Measurements from ENCODE around the gene KIRREL2. TPM values are rescaled to one million over a fixed set of nuclear protein-coding genes. Genes with fewer than 3 reads are reported as not detected.

The KIRREL2 gene
- total and polyA plus RNA-seq, 3 donors from 2014 or later, result 0.56 to 0.87 (median 0.84) TPM

GRCh38 chr19:35904311-35905068 is 47.8 kb downstream of the KIRREL2 start:
- H3K36me3 ChIP-seq (ENCODE audit: low read depth, missing control alignments), result no peaks in the 10 kb centered on the region
- DNase-seq, result no peak
- no peaks in the 10 kb centered on the region for H3K4me1 ChIP-seq
- 80 to 87% methylated on average over 10 of the region's 10 CpGs for WGBS, 2 donors
- H3K27me3 ChIP-seq, result no peaks in the 10 kb centered on the region
- intact Hi-C loops (cut with DNase I; ENCODE audit: low total_unique reads), result no loop called here
- no peak overlapping the region for H3K27ac ChIP-seq
- no peak overlapping the region for H3K4me3 ChIP-seq
- H3K9me3 ChIP-seq, result no peaks in the 10 kb centered on the region
- no peak for TF ChIP-seq CTCF (IDR thresholded peaks at IDR 0.05)
- no peak for TF ChIP-seq POLR2A (IDR thresholded peaks at IDR 0.05)

GRCh38 chr19:35905178-35905727 is 48.5 kb downstream of the KIRREL2 start:
- WGBS, 2 donors, result 72 to 83% methylated on average over 6 of the region's 6 CpGs
- H3K4me1 ChIP-seq, result no peaks in the 10 kb centered on the region

GRCh38 chr19:35907377-35907745 is 50.6 kb downstream of the KIRREL2 start:
- H3K9me3 ChIP-seq, result no peaks in the 10 kb centered on the region

More at GRCh38 chr19:35905178-35905727, 48.5 kb downstream of the KIRREL2 start:
- Histone ChIP-seq H3K36me3 (ENCODE audit: low read depth, missing control alignments) (no peaks in the 10 kb centered on the region), H3K4me3 (no peak overlapping the region), H3K27me3 (no peaks in the 10 kb centered on the region), H3K27ac (no peak overlapping the region), H3K9me3 (no peaks in the 10 kb centered on the region)
- no peak for TF ChIP-seq CTCF (IDR thresholded peaks at IDR 0.05)
- TF ChIP-seq POLR2A (IDR thresholded peaks at IDR 0.05), result no peak
- DNase-seq, result no peak
- intact Hi-C loops (cut with DNase I; ENCODE audit: low total_unique reads), result no loop called here

GRCh38 chr19:35908010-35908441 is 51.3 kb downstream of the KIRREL2 start, which contains the start of gene TYROBP:
Gene TYROBP, minus strand, starts transcription at chr19:35908295. Its CDS starts 67 bp downstream, at chr19:35908228.
- intact Hi-C loops (cut with DNase I; ENCODE audit: low total_unique reads), result no loop called here
- 77 to 78% methylated on average over 9 of the region's 9 CpGs for WGBS, 2 donors
- DNase-seq, result no peak
- H3K9me3 ChIP-seq, result no peaks in the 10 kb centered on the region
- peak within 1 kb of the TSS in 1 of 2 donors; percentile 41 for H3K27ac ChIP-seq
- no peaks in the 10 kb centered on the region for H3K27me3 ChIP-seq
- peak within 1 kb of the TSS in 1 of 2 donors; percentile 9 for H3K4me3 ChIP-seq
- no peaks in the 10 kb centered on the region for H3K4me1 ChIP-seq
- TF ChIP-seq CTCF (IDR thresholded peaks at IDR 0.05) (no peak), POLR2A (IDR thresholded peaks at IDR 0.05) (no peak)
- no peaks in the 10 kb centered on the region for H3K36me3 ChIP-seq (ENCODE audit: low read depth, missing control alignments)

More at GRCh38 chr19:35907377-35907745, 50.6 kb downstream of the KIRREL2 start:
- no peaks in the 10 kb centered on the region for H3K4me1 ChIP-seq
- H3K27me3 ChIP-seq, result no peaks in the 10 kb centered on the region
- H3K27ac ChIP-seq, result peak overlapping the region in 1 of 2 donors; percentile 30
- DNase-seq, result no peak
- TF ChIP-seq POLR2A (IDR thresholded peaks at IDR 0.05) (no peak), CTCF (IDR thresholded peaks at IDR 0.05) (no peak)
- WGBS, 2 donors, result 46 to 55% methylated on average over 10 to 12 of the region's 12 CpGs
- peak overlapping the region in 1 of 2 donors; percentile 9 for H3K4me3 ChIP-seq
- intact Hi-C loops (cut with DNase I; ENCODE audit: low total_unique reads), result no loop called here
- H3K36me3 ChIP-seq (ENCODE audit: low read depth, missing control alignments), result no peaks in the 10 kb centered on the region

All from testis (tissue), 3 donors.